NCI-H82 (cell line): ENCODE data around the gene FCER2.

Experiments used
- DNase-seq: peaks from one replicate; lab custom pipeline; 2025; lab: John Stamatoyannopoulos, UW

The FCER2 gene

GRCh38 chr19:7733376-7733775 lies 31.4 kb upstream of the FCER2 start:
- DNase-seq: no peak

- DNase-seq: no peak
Measured at GRCh38 chr19:7732045-7732444, 30.1 kb upstream of the FCER2 start, which contains the start of gene CLEC4G. Gene CLEC4G, minus strand, starts transcription at chr19:7732110. Its CDS starts 8 bp downstream, at chr19:7732102.

- DNase-seq: no peak
Measured at GRCh38 chr19:7731615-7732014, 29.7 kb upstream of the FCER2 start.

DNA sequence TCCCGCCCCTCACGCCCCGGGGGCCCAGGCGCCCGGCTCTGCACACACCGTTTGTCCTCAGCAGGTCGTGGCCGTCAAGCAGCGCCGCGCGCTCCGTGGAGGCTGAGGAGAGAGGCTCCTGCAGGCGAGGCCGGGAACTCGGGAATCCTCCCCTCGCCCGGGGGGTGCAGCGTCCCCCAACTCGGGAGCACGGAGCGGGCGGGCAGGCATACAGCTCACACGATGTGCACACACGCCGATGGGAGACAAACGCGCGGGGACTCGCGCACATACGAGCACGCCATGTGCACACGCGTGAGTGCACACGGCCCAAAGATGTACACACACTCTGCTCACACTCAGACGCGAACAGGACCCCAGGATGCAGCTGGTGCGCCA lies 29.3 kb upstream of the FCER2 start:
- DNase-seq: no peak

- DNase-seq: no peak
Measured at GRCh38 chr19:7730286-7731217, 28.6 kb upstream of the FCER2 start.

- DNase-seq: no peak
Measured at GRCh38 chr19:7729831-7730285, 27.9 kb upstream of the FCER2 start.

- DNase-seq: peak; percentile 17
Measured at GRCh38 chr19:7729211-7729610, 27.3 kb upstream of the FCER2 start.

DNA sequence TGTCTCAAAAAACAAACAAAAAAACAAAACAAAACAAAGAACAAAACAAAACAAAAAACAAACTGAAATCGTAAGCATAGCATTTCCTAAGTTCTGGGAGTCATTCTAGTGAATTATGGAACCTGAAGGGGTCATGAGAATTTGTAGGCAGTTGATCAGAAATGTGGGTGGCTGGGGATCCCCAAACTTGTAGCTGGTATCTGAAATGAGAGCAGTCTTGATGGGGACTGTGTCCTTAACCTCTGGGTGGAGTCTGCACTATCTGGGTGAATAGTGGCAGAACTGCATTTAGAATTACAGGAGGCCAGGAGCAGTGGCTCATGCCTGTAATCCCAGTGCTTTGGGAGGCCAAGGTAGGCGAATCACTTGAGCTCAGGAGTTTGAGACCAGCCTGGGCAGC lies 23.9 kb upstream of the FCER2 start:
- DNase-seq: no peak

DNA sequence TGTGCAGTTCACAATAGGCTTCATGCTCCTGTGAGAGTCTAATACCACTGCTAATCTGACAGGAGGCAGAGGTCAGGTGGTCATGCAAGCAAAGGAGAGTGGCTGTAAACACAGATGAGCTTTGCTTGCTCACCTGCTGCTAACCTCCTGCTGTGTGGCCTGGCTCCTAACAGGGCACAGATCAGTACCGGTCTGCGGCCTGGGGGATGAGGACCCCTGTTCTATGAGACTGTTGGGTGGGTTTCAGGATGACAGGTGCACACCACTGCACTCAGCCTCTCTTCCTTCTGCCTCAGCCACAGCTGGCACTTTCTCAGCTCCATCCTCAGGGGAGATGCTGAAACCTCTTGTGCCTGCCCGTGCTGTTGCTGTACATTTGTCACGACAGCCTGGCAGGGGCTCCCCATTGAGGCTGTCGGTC lies 20.3 kb upstream of the FCER2 start:
- peak; percentile 96 for DNase-seq

DNA sequence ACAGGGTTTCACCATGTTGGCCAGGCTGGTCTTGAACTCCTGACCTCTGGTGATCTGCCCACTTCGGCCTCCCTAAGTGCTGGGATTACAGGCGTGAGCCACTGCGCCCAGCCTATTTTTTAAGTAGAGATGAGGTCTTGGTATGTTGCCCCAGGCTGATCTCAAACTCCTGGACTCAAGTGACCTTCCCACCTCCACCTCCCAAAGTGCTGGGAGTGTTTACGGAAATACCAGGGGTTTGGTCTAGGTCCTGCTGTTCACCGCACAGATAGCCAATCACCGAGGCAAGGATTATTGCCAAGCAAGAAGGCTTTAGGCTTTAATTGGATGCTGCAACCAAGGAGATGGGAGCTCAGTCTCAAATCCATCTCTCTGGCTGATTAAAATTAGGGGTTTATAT lies 18.4 kb upstream of the FCER2 start:
- DNase-seq: peak; percentile 98

DNA sequence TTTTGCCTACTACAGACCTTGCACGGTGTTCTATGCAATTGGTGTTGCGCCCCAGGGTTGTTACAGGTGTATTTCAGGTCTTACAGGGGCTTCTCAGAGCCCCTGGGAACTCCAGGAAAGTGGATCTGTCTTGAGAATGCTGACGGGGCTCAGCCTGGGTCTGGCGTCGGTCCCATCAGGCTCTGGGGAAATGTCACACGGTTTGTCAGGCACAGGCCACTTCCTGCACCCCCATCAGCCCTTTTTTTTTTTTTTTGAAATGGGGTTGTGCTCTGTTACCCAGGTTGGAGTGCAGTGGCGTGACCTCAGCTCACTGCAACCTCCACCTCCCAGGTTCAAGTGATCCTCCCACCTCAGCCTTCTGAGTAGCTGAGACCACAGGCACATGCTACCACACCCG lies 16.7 kb upstream of the FCER2 start:
- no peak for DNase-seq

GRCh38 chr19:7716762-7717161 lies 14.8 kb upstream of the FCER2 start:
- DNase-seq: no peak

DNA sequence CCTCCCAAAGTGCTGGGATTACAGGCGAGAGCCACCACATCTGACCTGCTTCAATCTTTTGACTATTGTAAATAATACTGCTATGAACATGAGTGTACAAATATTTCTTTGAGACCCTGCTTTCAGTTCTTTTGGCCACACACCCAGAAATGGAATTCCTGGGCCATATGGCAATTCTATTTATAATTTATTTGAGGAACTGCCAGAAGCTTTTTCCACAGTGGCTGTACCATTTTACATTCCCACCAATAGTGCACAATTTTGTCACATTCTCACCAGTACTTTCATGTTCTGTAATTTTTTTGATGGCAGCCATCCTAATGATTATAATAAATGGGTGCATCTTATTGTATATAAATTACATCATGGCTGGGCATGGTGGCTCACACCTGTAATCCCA lies 13.7 kb upstream of the FCER2 start:
- DNase-seq: no peak

- no peak for DNase-seq
Measured at GRCh38 chr19:7710616-7711015, 8.7 kb upstream of the FCER2 start.

DNA sequence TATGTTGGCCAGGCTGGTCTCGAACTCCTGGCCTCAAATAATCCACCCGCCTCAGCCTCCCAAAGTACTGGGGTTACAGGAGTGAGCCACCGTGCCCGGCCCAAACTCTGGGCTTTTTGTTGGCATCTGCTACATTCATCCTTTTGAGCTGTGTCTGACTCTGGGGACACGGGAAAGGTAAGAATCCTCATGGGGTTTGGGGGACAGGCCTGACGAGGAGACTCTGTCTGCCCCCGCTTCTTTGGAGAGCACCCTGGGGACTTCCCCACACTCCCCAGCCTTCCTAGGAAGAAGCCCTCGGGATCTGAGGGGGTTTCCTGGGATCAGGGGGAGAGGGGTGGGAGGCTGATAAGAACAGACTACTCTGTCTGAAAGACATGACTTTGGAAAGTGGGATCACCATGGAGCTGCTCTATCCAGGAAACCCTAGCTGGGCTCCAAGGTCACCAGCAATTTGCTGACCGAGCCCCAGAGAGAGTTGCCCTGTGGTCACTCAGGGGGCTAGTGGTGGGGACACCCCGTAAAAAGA lies 8.1 kb upstream of the FCER2 start:
- no peak for DNase-seq

DNA sequence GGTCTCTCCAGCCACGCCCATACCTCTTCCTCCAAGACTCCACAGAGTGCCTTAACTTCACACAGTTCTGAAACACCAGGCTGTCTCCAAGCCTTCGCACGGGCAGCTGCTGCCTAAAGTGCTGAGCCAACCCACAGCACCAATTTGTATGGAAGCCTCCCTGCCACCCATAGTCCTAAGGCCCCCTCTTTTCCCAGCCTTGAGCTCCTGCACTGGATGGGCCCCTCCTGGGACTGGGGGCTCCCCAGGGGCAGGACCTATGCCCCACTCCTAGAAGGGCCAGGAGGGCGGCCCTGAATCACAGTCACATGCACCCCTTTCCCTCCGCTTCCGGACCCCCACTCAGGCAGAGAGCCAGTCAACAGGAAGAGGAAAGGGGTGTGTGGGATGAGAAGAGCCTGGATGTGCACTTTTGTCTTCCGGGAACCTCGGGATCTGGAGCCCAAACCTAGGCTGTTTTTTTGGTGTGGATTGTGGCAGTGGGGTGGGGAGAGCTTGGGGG lies 5.1 kb upstream of the FCER2 start:
- DNase-seq: no peak

- DNase-seq: no peak
Measured at GRCh38 chr19:7706188-7706954, 4.4 kb upstream of the FCER2 start.

DNA sequence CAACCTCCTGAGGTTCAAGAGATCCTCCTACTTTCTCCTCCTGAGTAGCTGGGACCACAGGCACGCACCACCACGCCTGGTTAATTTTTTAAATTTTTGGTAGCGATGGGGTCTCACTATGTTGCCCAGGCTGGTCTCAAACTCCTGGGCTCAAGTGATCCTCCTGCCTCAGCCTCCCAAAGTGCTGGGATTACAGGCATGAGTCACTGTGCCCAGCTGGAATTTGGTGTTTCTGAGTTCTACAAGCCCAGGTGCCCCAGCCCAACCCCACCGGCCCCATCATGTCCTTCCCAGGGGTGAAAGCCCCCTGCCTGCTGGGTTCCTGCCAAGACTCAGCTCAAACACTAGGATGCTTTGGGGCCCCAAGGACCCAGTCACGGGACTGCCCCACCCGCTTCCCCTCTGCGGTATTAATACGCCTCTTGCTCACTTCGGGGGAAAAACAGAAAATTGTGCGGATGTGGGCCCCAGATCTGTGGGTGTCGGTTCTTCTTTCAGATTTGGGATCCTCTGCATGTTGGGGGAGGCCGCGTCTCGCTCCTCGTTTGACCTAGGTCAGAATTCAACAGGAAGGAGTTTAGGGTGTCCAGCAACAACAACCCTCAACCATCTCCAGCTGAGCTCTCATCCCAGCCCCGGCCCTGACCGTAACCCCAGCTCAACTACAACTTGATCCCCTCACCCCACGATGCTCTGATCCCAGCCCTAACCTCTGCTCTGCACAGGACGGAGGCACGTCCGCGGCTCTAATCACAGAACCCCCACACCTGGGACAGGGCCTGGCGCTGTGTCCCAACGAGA lies 3.7 kb upstream of the FCER2 start:
- DNase-seq: no peak

DNA sequence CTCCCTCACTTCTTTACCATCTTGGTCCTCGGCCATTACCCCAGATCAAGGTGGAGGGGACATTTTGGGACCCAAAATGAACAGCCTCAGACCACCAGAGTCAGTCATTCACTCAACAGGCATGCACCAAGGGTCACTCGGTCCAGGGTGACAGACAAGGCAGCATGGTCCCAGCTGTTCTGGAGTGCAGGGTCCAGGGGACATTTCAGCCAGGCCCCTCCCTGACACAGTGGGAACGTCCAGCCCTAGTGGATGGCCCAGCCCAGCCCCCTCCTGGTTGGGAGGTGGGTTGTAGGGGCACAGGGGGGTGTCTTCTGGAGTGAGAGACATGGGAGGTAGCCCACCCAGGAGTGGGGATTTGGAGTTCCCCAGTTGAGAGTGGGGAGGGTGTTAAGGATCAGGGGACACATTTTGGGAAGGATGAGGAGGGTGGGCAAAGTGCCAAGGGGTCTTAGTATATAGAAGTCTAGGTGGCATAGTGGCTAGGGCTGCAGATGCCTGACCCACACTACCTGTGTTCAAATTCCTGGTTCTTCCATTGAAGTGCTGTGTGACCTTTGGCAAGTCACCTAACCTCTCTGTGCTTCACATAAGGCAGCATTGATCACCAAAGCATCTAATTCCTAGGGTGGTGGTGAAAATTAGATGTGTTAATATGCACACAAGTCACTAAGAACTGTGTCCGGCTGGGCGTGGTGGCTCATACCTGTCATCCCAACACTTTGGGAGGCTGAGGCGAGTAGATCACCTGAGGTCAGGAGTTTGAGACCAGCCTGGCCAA lies 2.5 kb upstream of the FCER2 start:
- no peak for DNase-seq

- no peak for DNase-seq
Measured at GRCh38 chr19:7703332-7703731, 1.4 kb upstream of the FCER2 start.
